Testis (tissue), 2 donors: ENCODE data around the gene IL17REL.

Experiments used
- POLR2A ChIP-seq: fragments of 450-650 bp; IDR thresholded peaks from one replicate; pipeline ENCODE4 v1.6.1; 2017; ENCODE audit warnings: antibody characterized with exemption, mild to moderate bottlenecking, moderate library complexity
- TF ChIP-seq, protein P1 (sequence below), 3 experiments: fragments of 450-650 bp in 2 of 3; fragments of 200-600 bp in 1 of 3; sonication (generic) in 1 of 3; IDR thresholded peaks; one replicate each; pipeline ENCODE4 v1.5.1; 2016 to 2019; ENCODE audit warnings: antibody characterized with exemption in 3 of 3, mild to moderate bottlenecking in 2 of 3, moderate library complexity in 1 of 3

DNA sequence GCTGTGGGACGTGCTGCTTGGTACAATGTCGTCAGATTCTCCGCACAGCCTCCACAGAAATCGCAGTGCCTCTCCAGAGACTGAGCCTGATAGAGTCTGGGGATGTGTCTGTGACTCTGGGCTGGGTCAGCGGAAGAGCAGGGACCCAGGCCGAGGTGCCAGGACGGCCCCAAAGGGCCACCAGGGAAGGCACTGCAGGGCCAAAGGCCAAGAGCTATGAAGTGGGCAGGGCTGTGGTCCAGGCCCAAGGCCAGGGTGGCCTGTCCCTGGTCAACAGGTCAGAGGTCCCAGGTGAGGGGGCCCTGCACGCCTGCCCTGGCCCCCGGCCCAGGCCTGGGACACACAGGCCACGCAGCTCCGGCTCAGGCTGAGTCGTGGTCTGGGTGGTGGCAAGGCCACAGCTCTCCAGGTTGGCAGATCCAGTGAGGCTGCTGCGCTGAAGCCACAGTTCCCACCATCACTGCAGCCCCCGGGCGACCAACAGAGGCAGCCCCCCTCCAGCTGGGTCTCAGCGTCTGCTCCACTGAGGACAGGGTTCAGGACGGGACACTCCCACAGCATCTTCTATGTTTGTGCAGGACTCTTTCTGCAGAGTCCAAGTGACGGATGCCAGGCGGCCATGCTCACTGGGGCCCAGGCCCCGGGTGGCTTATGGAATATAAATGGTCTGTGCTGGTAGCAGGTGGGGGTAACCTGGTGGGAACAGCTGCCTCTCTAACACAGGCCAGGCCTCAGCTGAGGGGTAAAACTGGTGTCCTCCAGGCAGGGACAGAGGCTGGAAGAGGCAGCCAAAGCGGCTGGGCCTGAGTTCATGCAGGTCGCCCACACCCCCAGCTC, 56.8 kb downstream of the IL17REL start:
- TF ChIP-seq, protein P1, sequence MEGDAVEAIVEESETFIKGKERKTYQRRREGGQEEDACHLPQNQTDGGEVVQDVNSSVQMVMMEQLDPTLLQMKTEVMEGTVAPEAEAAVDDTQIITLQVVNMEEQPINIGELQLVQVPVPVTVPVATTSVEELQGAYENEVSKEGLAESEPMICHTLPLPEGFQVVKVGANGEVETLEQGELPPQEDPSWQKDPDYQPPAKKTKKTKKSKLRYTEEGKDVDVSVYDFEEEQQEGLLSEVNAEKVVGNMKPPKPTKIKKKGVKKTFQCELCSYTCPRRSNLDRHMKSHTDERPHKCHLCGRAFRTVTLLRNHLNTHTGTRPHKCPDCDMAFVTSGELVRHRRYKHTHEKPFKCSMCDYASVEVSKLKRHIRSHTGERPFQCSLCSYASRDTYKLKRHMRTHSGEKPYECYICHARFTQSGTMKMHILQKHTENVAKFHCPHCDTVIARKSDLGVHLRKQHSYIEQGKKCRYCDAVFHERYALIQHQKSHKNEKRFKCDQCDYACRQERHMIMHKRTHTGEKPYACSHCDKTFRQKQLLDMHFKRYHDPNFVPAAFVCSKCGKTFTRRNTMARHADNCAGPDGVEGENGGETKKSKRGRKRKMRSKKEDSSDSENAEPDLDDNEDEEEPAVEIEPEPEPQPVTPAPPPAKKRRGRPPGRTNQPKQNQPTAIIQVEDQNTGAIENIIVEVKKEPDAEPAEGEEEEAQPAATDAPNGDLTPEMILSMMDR (IDR thresholded peaks at IDR 0.05), result no peak
- TF ChIP-seq POLR2A, result no peak
